Hepatocyte (in vitro differentiated cells): Measurements from ENCODE around the gene HCN1.

Source experiments
- EZH2 ChIP-seq: fragments of 200-600 bp; sonication (generic); IDR thresholded peaks from 2 replicates; pipeline ENCODE4 v1.6.1; 2016; ENCODE audit warnings: antibody characterized with exemption, mild to moderate bottlenecking, borderline replicate concordance
- TF ChIP-seq, protein P1 (sequence below): fragments of 200-600 bp; sonication (generic); IDR thresholded peaks from 2 replicates; pipeline ENCODE4 v1.5.1; 2016; ENCODE audit warnings: antibody characterized with exemption, mild to moderate bottlenecking; ENCODE audit not compliant: poor library complexity

DNA sequence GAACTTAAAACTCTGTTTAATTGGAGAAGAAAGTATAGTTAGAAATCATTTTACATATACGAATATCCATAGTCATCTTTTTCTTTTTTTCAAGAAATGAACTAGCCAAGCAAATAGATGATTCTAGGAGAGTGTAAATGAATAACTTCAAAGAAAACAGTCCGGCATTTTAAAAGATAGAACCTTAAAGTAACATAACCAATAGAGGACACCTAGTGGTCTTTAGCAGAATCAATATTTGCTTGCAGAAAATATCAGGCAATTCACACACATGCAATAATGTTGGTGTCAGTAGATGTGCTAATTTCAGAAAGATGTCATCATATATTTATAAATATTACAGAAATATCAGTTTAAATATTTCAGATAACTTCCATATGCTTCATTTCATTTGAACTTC lies 57.1 kb downstream of the HCN1 start:
- TF ChIP-seq, protein P1, sequence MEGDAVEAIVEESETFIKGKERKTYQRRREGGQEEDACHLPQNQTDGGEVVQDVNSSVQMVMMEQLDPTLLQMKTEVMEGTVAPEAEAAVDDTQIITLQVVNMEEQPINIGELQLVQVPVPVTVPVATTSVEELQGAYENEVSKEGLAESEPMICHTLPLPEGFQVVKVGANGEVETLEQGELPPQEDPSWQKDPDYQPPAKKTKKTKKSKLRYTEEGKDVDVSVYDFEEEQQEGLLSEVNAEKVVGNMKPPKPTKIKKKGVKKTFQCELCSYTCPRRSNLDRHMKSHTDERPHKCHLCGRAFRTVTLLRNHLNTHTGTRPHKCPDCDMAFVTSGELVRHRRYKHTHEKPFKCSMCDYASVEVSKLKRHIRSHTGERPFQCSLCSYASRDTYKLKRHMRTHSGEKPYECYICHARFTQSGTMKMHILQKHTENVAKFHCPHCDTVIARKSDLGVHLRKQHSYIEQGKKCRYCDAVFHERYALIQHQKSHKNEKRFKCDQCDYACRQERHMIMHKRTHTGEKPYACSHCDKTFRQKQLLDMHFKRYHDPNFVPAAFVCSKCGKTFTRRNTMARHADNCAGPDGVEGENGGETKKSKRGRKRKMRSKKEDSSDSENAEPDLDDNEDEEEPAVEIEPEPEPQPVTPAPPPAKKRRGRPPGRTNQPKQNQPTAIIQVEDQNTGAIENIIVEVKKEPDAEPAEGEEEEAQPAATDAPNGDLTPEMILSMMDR, result peak; percentile 42
- TF ChIP-seq EZH2, result no peak
